HG03521 (cell line): ENCODE measurements around the gene C3AR1.
"Not testable (repeated sequence)": the region's sequence is repeated elsewhere in the genome, so short reads cannot be mapped to it uniquely, and the experiment has no call there.

Source experiments
- ATAC-seq: cut with Tn5 transposase; IDR thresholded peaks from one replicate; pipeline ENCODE4 v1.9.1; 2021; ENCODE audit warnings: mild to moderate bottlenecking, moderate library complexity; ENCODE audit not compliant: unreplicated experiment

C3AR1 gene

GRCh38 chr12:8065991-8066594 is at the start of gene C3AR1:
TSS of gene C3AR1 (minus strand) at chr12:8066359. CDS start at chr12:8060185, 6,174 bp downstream.
- peak; percentile 69 for ATAC-seq

GRCh38 chr12:8113117-8113516 is 47.0 kb upstream of the C3AR1 start:
- ATAC-seq, result not testable (repeated sequence)

DNA sequence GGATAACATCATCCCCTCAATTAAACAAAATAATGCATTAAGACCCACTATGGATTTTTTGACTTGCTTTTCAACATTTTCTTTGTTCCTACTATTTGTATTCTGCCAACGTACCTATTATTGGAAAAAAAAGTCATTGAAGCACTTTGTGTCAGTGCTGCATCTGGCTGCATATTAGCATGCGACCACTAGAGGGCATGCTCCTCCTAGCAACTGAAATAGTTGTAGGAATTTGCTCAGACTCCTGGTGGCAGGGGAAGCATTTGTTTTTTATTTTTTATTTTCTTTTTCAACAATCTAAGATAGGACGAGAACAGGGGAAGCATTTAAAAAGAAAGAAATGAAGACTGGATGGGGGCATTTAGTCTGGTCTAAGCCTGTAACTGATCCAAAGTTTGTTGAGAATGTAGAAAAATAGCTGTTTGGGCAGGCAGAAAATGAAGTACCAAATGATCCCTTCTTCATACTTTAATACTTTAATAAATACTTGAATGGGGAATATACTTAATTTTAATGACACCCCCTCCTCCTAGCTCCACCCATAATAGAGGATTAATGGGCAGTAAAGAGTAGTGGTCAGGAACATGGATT is 42.7 kb upstream of the C3AR1 start:
- ATAC-seq, result no peak

- ATAC-seq, result no peak
Measured at GRCh38 chr12:8099235-8099634, 33.1 kb upstream of the C3AR1 start.

DNA sequence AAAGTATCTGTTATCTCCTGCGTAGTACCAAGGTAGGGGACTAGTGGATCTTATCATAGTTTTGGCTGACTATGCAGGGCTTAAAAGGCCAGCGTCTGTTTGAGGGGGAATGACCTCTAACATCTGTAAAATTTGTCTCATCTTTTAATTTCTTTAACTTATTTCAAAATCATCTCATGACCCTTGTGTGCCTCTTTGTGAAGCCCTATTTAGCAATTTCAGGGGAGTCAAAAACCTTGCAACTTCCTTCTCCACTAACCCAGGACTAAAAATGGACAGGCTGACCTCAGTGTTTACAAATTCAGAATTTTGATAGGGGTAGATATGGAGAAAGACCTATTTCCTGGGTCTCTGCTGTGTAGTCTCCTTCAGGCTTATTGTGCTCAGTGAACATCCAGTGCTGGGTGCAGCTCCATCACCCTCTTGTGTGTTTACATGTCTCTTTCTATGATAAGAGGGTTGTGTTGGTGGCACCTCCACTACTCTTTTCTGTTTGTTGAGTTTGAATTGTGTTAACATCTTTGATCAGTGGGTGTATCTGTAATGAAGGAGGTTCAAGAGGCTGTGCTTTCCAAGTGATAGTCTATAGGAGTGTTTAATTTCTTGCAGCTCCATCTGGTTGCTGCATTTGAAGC is 30.2 kb upstream of the C3AR1 start:
- no peak for ATAC-seq

DNA sequence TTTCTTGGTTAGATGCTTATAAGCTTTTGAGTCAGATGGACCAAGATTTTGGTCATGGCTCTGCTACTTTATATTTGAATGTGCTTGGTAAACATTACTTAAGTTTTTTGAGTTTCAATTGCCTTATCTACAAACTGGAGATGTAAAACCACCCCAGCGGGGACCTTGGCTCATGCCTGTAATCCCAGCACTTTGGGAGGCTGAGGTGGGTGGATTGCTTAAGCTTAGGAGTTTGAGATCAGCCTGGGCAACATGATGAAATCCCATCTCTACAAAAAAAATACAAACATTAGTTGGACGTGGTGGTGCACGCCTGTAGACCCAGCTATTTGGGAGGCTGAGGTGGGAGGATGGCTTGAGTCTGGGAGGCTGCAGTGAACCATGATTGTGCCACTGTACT is 27.1 kb upstream of the C3AR1 start:
- ATAC-seq, result no peak

DNA sequence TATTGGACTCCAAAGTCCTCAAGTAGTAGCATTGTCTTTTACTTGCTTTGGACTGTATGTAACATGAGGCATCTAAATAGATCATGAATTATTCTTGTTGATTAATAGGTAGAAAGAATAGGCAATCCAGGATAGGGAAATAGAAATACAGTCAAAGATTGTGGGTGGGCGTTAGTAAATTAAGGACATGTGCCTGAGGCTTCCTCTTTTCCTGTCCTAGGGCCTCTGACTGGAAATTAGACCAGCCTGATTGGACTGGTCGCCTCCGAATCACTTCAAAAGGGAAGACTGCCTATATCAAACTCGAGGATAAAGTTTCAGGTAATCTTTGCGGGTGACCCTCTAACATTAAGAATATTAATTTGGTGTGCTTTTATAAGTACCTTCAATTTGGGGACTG is 23.6 kb upstream of the C3AR1 start:
- no peak for ATAC-seq

GRCh38 chr12:8089277-8089676 is 23.1 kb upstream of the C3AR1 start:
- not testable (repeated sequence) for ATAC-seq

- no peak for ATAC-seq
Measured at GRCh38 chr12:8088574-8088973, 22.4 kb upstream of the C3AR1 start.

DNA sequence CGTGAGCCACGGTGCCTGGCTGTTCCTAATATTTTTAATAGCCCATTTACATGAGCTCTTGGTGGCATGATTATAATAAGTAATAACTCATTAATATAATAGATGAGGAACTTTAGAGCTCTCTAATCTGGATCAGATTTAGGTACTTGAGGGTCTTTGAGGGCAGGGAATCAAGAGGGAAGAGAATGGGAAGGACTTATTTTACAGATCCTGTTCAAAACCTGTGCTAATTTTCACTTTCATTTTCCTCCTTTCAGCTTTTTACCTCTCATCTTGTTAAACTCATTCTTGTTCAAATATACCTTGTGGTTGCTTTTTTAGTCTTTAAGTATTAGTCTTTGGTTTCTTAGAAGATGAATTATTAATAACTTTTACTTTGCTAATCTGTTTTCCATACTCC is 21.5 kb upstream of the C3AR1 start:
- ATAC-seq, result no peak

DNA sequence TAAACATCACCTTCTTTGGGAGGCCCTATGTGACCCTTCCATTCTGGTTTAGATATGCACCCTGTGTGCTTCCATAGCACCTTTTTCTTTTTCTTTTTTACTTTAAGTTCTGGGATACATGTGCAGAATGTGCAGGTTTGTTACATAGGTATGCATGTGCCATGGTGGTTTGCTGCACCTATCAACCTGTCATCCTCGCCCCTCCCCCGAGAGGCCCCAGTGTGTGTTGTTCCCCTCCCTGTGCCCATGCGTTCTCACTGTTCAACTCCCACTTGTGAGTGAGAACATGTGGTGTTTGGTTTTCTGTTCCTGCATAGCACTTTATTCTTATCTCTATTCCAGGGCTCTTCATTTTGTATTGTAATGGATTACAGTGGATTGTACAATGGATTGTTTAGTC is 18.2 kb upstream of the C3AR1 start:
- not testable (repeated sequence) for ATAC-seq

DNA sequence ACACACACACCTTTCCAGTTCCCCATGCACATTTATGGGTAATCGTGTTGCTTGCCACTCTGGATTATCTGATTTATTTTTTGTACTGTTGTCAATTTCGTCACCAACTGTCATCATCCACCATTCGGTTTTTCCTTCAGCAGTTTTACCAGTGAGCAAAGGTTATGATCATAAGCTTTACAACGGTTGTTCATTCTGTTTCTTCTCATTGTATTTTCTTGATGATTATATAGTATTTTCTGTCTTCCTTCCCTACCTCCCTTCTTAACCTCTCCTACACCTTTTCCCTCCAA is 16.6 kb upstream of the C3AR1 start:
- ATAC-seq, result no peak

- ATAC-seq, result no peak
Measured at GRCh38 chr12:8081251-8081920, 15.2 kb upstream of the C3AR1 start.

DNA sequence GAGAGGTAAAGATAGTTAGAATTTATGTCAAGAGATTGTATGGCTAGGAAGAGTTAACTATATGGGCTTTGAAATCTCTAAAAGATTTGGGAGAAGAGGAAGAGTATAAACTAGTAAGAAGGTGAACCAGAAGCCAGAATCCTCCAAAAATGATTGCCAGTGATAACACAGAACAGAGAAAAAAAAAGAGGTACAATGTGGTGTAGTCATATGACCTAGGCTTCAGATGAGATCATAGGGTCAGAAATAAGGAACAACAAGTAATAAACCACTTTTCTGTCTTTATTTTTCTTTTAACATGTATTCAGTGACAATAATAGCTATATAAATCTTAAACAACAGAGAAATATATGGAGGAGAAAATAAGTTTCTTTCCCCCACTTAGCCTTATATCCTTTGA is 14.0 kb upstream of the C3AR1 start:
- no peak for ATAC-seq

DNA sequence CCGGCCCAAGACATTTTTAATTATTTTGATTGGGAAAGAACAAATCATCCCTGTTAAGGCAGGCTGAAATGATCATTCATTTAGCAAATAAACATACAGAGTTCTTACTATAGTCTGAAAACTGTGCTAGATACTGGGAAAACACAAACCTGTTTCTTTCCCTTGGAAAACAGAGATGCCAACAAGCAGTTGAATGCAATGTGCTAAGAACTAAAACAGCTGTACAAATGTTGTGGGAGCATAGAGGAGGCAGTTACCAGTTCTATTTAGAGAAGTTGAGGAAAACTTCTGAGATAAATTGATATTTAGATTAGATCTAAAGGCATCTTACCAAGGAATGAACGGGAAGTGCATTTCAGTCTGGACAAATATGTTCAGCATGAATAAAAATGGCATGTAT is 12.8 kb upstream of the C3AR1 start:
- ATAC-seq, result no peak

GRCh38 chr12:8078398-8078797 is 12.2 kb upstream of the C3AR1 start:
- ATAC-seq, result no peak

DNA sequence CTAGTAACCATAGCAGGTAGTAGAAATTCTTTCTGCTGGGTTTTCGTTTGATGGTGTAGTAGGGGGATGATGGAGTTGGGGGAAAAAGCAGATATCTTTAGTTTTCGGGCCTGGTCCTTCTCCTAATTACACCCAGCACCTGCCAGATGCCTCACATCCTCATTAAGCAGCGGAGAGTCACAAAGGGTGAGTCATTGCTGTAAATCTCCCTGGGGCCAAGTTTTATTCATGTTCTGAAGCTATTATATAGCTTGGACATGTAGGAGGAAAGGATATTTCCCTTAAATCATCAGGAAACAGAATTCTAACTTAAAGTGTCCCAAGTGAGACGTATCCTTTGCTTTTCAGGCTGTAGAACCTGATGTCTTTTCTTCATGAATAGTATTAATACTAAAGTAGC is 11.0 kb upstream of the C3AR1 start:
- ATAC-seq, result no peak

- no peak for ATAC-seq
Measured at GRCh38 chr12:8076366-8076765, 10.2 kb upstream of the C3AR1 start.

- no peak for ATAC-seq
Measured at GRCh38 chr12:8075935-8076334, 9.8 kb upstream of the C3AR1 start.

- ATAC-seq, result not testable (repeated sequence)
Measured at GRCh38 chr12:8071820-8072219, 5.7 kb upstream of the C3AR1 start.

DNA sequence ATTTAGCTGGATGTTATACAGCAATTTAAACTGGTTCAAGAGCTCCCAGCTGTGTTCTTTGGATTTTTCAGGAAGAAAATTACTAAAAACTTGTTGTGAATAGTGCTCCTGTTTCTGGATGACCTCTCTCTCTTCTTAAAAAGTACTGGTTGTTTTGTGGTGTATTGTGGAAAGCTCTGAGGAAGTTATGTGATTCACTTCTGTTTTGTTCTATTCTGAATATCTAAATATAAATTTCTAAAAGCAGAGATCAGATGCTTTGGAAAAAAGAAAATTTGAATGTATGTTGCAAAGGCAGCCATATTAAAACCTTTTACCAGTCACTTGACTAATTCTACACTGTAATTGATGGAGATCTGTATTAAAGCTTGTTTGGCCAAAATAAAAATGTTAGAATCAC is 3.4 kb upstream of the C3AR1 start:
- ATAC-seq, result no peak

DNA sequence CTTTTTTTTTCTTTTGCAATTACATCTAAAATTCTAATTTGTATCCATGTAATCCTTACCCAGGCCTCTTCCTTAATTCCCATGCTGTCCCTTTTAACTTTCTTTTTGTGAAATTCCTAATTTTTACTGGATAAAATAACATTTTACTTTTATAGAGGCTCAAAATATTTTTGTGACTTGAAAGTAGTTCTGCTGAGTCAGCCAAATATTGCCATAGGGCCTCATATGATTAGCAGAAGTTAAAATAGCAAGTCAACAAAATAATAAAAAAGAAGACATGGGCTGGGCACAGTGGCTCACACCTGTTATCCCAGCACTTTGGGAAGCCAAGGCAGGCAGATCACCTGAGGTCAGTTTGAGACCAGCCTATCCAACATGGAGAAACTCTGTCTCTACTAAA is 2.0 kb downstream of the C3AR1 start:
- no peak for ATAC-seq
